K562 (cell line): ENCODE results near the gene LMNTD2.

Source experiments
- MXD1 ChIP-seq: fragments of 250-450 bp; sonication (Bioruptor Pico); IDR thresholded peaks from 2 replicates; pipeline ENCODE4 v1.8.0; 2021; ENCODE audit warnings: borderline replicate concordance, mild to moderate bottlenecking, moderate library complexity; ENCODE audit not compliant: poor library complexity, severe bottlenecking
- POLR2A ChIP-seq: fragments of 450-650 bp; conservative IDR thresholded peaks from 2 replicates; pipeline ENCODE4 v1.6.1; 2016

GRCh38 chr11:562046-562645, 1.6 kb upstream of the LMNTD2 start:
- no peak for TF ChIP-seq POLR2A
- TF ChIP-seq MXD1 (CRISPR knock-in tag) = no peak
